ENCODE data around the gene BACH2. TPM values are rescaled to one million over a fixed set of nuclear protein-coding genes. Genes with fewer than 3 reads are reported as not detected.

Gene BACH2
- total and polyA plus RNA-seq, 7 donors: 0.12 to 16.9 (median 5.9) TPM

DNA sequence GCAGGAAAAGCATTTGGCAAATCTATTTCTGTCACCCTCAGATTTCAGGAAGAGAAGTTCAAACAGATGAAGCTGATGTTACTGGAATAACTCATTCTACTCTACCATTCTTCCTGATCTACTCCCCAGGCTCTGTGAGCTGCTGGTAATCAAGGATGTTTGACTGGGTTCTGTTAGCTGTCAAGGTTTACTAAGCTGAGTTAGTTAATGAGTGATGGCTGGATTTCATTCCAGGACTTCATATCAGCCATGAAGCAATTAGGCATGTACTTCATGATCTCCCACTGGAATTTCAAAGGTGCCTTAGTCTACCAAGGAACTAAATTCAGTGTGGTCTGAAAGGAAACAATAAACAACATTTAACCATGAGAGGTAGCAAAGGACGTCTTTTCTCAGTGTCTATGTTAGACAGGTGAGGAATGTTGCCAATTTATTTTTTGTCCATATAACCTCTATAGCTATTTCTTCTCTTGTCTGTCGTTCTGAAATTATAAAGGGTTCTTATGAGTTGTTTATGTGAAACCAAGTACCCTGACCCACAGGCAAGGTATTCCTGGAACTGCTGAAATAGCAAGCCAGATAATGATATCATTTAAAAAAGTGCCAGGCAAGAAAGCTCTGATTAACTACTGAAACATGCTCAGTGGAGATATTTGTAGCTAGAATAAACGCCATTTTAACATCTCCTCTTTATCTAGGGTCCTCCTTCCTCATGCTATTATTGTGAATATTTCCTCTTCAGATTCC is 112.9 kb downstream of the BACH2 start:
- 27 to 34% (median 31%) methylated on average over 3 of the region's 3 CpGs for WGBS, 3 donors
- peaks cover 53% of the 10 kb centered on the region for H3K4me1 ChIP-seq
- no peak for DNase-seq
- no peaks in the 10 kb centered on the region for H3K9me3 ChIP-seq
- H3K4me3 ChIP-seq: peak overlapping the region; percentile 37
- intact Hi-C loops (cut with DNase I): no loop called here
- ATAC-seq: peak; percentile 26 to 56 (median 32)
- no peaks in the 10 kb centered on the region for H3K27me3 ChIP-seq (ENCODE audit: insufficient read depth in 3 of 3, low read length in 2 of 3)
- peak overlapping the region; percentile 64 for H3K27ac ChIP-seq
- TF ChIP-seq, protein P1, sequence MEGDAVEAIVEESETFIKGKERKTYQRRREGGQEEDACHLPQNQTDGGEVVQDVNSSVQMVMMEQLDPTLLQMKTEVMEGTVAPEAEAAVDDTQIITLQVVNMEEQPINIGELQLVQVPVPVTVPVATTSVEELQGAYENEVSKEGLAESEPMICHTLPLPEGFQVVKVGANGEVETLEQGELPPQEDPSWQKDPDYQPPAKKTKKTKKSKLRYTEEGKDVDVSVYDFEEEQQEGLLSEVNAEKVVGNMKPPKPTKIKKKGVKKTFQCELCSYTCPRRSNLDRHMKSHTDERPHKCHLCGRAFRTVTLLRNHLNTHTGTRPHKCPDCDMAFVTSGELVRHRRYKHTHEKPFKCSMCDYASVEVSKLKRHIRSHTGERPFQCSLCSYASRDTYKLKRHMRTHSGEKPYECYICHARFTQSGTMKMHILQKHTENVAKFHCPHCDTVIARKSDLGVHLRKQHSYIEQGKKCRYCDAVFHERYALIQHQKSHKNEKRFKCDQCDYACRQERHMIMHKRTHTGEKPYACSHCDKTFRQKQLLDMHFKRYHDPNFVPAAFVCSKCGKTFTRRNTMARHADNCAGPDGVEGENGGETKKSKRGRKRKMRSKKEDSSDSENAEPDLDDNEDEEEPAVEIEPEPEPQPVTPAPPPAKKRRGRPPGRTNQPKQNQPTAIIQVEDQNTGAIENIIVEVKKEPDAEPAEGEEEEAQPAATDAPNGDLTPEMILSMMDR (IDR thresholded peaks at IDR 0.05): no peak
- H3K36me3 ChIP-seq (ENCODE audit: insufficient read depth in 1 of 2, low read depth in 1 of 2): no peaks in the 10 kb centered on the region

- ATAC-seq (no peak), DNase-seq (no peak)
- H3K4me1 ChIP-seq: peaks cover 49% of the 10 kb centered on the region
- H3K4me3 ChIP-seq: no peak overlapping the region
- no peaks in the 10 kb centered on the region for H3K9me3 ChIP-seq
- H3K27me3 ChIP-seq (ENCODE audit: insufficient read depth in 3 of 3, low read length in 2 of 3): no peaks in the 10 kb centered on the region
- H3K36me3 ChIP-seq (ENCODE audit: insufficient read depth in 1 of 2, low read depth in 1 of 2): no peaks in the 10 kb centered on the region
- intact Hi-C loops (cut with DNase I): no loop called here
- TF ChIP-seq, protein P1 (IDR thresholded peaks at IDR 0.05): no peak
- no peak overlapping the region for H3K27ac ChIP-seq
These were observed 116.1 kb downstream of the BACH2 start for GRCh38 chr6:90180526-90180925.

DNA sequence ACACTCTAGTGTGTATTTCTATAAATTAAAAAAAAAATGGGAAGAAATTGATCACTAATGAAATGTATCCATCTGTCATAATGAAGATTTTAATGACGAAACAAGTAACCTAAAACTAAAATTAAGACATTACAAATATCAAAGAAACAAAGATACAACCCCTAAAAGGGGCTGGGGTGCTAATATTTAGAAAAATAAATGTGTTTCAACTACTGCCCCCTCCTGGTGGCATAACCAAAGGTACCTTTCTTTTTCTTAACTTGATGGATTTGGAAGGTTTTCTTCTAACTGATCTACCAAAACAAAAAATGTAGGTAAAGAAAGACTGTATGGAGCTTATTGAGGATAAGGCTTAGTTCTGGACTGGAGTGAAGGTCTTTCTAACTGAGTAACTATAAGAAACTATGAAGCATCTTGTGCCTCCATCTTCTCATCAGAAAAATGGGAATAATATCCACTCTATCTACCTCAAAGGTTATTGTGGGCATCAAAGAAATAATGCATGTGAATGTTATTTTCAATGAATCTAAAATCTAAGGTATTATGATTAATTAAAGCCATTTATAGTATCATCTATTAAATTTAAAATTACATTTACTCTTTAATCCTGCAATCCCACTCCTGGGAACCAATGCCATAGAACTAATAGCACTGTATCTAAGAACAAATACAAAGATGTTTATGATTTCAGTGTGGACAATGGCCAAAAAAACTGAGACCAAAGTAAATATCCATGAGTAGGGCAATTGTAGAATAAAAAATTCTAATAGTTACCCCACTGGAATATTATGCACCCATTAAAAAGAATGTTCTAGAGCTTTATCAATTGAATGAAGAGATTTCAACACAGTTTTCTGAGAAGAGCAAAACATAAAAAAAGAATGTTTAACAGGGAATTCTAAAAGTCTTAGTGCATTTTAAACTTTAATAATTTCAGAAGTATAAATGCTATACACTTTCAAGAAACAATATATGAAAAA is 117.2 kb downstream of the BACH2 start:
- H3K9me3 ChIP-seq: no peaks in the 10 kb centered on the region
- intact Hi-C loops (cut with DNase I): no loop called here
- no peaks in the 10 kb centered on the region for H3K27me3 ChIP-seq (ENCODE audit: insufficient read depth in 3 of 3, low read length in 2 of 3)
- no peaks in the 10 kb centered on the region for H3K36me3 ChIP-seq (ENCODE audit: insufficient read depth in 1 of 2, low read depth in 1 of 2)
- H3K4me3 ChIP-seq: no peak overlapping the region
- WGBS, 3 donors: 91 to 100% (median 95%) methylated on average over 1 of the region's 1 CpG
- no peak overlapping the region for H3K27ac ChIP-seq
- ATAC-seq: no peak
- TF ChIP-seq, protein P1 (IDR thresholded peaks at IDR 0.05): peak; percentile 35
- DNase-seq: no peak
- H3K4me1 ChIP-seq: peaks cover 39% of the 10 kb centered on the region

DNA sequence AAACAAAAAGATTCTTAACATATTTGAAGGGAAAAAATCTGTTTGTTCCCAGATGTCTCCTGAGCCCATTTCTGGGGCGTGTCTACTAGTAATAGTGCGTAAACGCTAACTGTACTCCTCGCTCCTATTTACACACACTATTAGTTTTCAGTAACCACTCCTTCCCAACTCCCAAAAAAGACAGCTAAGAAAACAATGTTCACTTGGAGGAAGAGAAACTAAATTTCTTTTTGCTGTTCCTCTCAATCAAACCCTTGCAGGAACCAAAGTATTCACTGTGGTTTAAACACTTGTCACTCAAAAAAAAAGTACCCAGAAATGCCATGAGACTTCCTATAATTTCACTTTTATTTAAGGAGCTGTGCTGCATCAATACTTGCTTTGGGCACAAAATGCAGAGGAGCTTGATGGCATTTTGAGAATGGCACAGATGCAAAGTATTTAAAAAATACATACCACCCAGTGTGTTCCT is 118.2 kb downstream of the BACH2 start:
- DNase-seq: no peak
- peak overlapping the region; percentile 10 for H3K4me3 ChIP-seq
- intact Hi-C loops (cut with DNase I): no loop called here
- 40 to 59% (median 41%) methylated on average over 4 of the region's 4 CpGs for WGBS, 3 donors
- H3K9me3 ChIP-seq: no peaks in the 10 kb centered on the region
- H3K27me3 ChIP-seq (ENCODE audit: insufficient read depth in 3 of 3, low read length in 2 of 3): no peaks in the 10 kb centered on the region
- peaks cover 30% of the 10 kb centered on the region for H3K4me1 ChIP-seq
- peak in 2 of 4 donors; percentile 32 to 54 for ATAC-seq
- TF ChIP-seq, protein P1 (IDR thresholded peaks at IDR 0.05): no peak
- H3K36me3 ChIP-seq (ENCODE audit: insufficient read depth in 1 of 2, low read depth in 1 of 2): no peaks in the 10 kb centered on the region
- peak overlapping the region; percentile 23 for H3K27ac ChIP-seq
